Stimulated activated naive CD4-positive, alpha-beta T cell treated with Interleukin-2 at 50 U/mL for 16 hours (primary cell): ENCODE data around the gene FNBP1.

ENCODE experiments used
- DNase-seq: peaks from one replicate; lab custom pipeline; 2025; lab: John Stamatoyannopoulos, UW

The FNBP1 gene

GRCh38 chr9:130042885-130043653 lies at the start of gene FNBP1:
Gene FNBP1, minus strand, starts transcription at chr9:130043189. Its CDS starts 214 bp downstream, at chr9:130042975.
- DNase-seq: peak; percentile 82

- DNase-seq: no peak
Observed at GRCh38 chr9:130090915-130091314, 47.9 kb upstream of the FNBP1 start.

GRCh38 chr9:130089141-130089540 lies 46.2 kb upstream of the FNBP1 start:
- no peak for DNase-seq

GRCh38 chr9:130088051-130088450 lies 45.1 kb upstream of the FNBP1 start:
- no peak for DNase-seq

GRCh38 chr9:130084337-130084736 lies 41.3 kb upstream of the FNBP1 start:
- DNase-seq: no peak

GRCh38 chr9:130078547-130078946 lies 35.6 kb upstream of the FNBP1 start:
- no peak for DNase-seq

- DNase-seq: no peak
Observed at GRCh38 chr9:130073373-130073772, 30.4 kb upstream of the FNBP1 start.

GRCh38 chr9:130072515-130073235 lies 29.7 kb upstream of the FNBP1 start:
- no peak for DNase-seq

GRCh38 chr9:130069048-130069447 lies 26.1 kb upstream of the FNBP1 start:
- DNase-seq: no peak

- no peak for DNase-seq
Observed at GRCh38 chr9:130064621-130065020, 21.6 kb upstream of the FNBP1 start.

GRCh38 chr9:130062750-130063149 lies 19.8 kb upstream of the FNBP1 start:
- DNase-seq: no peak

- no peak for DNase-seq
Observed at GRCh38 chr9:130060296-130060695, 17.3 kb upstream of the FNBP1 start.

- DNase-seq: no peak
Observed at GRCh38 chr9:130058887-130059286, 15.9 kb upstream of the FNBP1 start.

GRCh38 chr9:130058154-130058553 lies 15.2 kb upstream of the FNBP1 start:
- no peak for DNase-seq

- DNase-seq: no peak
Observed at GRCh38 chr9:130054820-130055219, 11.8 kb upstream of the FNBP1 start.

- no peak for DNase-seq
Observed at GRCh38 chr9:130054325-130054786, 11.4 kb upstream of the FNBP1 start.

GRCh38 chr9:130053504-130054324 lies 10.7 kb upstream of the FNBP1 start, which contains the start of gene GPR107:
Gene GPR107, plus strand, starts transcription at chr9:130053906. Its CDS starts 27 bp downstream, at chr9:130053933.
- peak; percentile 79 for DNase-seq

GRCh38 chr9:130053109-130053503 lies 10.1 kb upstream of the FNBP1 start:
- DNase-seq: no peak

GRCh38 chr9:130051855-130052254 lies 8.9 kb upstream of the FNBP1 start:
- no peak for DNase-seq

- DNase-seq: no peak
Observed at GRCh38 chr9:130050462-130050861, 7.5 kb upstream of the FNBP1 start.

- no peak for DNase-seq
Observed at GRCh38 chr9:130049431-130050210, 6.6 kb upstream of the FNBP1 start.
